Measurements from ENCODE around the gene THAP12. TPM values are rescaled to one million over a fixed set of nuclear protein-coding genes. Genes with fewer than 3 reads are reported as not detected.

The THAP12 gene
- total RNA-seq, 1 experiment from 2014 or later, result 44.1 TPM

DNA sequence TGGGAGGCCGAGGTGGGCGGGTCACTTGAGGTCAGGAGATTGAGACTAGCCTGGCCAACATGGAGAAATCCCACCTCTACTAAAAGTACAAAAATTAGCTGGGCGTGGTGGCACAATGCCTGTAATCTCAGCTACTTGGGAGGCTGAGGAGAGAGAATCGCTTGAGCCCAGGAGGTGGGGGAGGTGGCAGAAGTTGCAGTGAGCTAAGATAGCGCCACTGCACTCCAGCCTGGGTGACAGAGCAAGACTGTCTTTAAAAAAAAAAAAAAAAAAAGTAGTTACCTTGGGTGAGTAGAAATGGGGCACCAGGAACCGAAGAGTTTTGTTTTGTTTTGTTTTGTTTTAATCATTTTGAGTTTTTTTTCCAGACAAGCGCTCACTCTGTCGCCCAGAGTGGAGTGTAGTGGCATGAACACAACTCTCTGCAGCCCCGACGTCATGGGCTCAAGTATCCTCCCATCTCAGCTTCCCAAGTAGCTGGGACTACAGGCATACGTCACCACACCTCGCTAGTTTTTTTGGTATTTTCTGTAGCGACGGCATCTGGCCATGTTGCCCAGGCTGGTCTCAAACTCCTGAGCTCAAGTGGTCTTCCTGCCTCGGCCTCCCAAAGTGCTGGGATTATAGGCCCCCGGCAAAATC, 15.8 kb downstream of the THAP12 start:
- Histone ChIP-seq H2AFZ (ENCODE audit: low read depth, low read length, poor library complexity, severe bottlenecking) (no peak overlapping the region), H3K36me3 (ENCODE audit: control insufficient read depth in 1 of 2, insufficient read depth in 2 of 2, low read length in 2 of 2) (no peaks in the 10 kb centered on the region; a peak in 1 of 4 replicates), H3K9me3 (ENCODE audit: control insufficient read depth in 1 of 2, insufficient read depth in 1 of 2, low read depth in 1 of 2, low read length in 2 of 2) (no peaks in the 10 kb centered on the region), H3K4me1 (ENCODE audit: control insufficient read depth in 1 of 2, insufficient read depth in 2 of 2, low read length in 2 of 2) (no peaks in the 10 kb centered on the region), H3K9me2 (ENCODE audit: insufficient read depth) (no peaks in the 10 kb centered on the region), H3K27ac (ENCODE audit: low read depth, low read length) (no peak overlapping the region), H3K4me3 (replicated peaks in 1 of 2; ENCODE audit: low read depth in 1 of 2, low read length in 2 of 2) (no peak overlapping the region), H3K9ac (ENCODE audit: low read length) (no peak overlapping the region), H3K4me2 (ENCODE audit: low read length) (no peak overlapping the region), H3K27me3 (ENCODE audit: insufficient read depth, low read length) (no peaks in the 10 kb centered on the region), H4K20me1 (ENCODE audit: insufficient read depth) (peaks cover 6% of the 10 kb centered on the region; the same call in 1 of the 2 replicates), H3K79me2 (ENCODE audit: insufficient read depth, low read length) (peaks cover 87% of the 10 kb centered on the region)
- CTCF ChIA-PET, result no interaction called here
- POLR2A ChIA-PET, result no interaction called here
- ATAC-seq (no peak), DNase-seq (ENCODE audit: low read depth, low spot score) (no peak)
- RAD21 ChIA-PET (ENCODE audit: low non-redundant PET in 1 of 2, low total read pairs in 2 of 2, uncharacterized antibody in 2 of 2, unreplicated experiment in 2 of 2), result no interaction called here
- no TSS peak for BruUV-seq (replicated peaks)
- intact Hi-C loops (cut with micrococcal nuclease), result no loop called here
- TF ChIP-seq ZFX (IDR thresholded peaks at IDR 0.05) (no peak), YY1 (IDR thresholded peaks at IDR 0.05; ENCODE audit: extremely low read depth, insufficient replicate concordance, low read depth, low read length) (no peak)

GRCh38 chr11:76362716-76363115, 18.2 kb downstream of the THAP12 start:
- H3K4me2 ChIP-seq (ENCODE audit: low read length), result no peak overlapping the region
- H3K9ac ChIP-seq (ENCODE audit: low read length), result no peak overlapping the region
- peaks cover 6% of the 10 kb centered on the region; the same call in 1 of the 2 replicates for H4K20me1 ChIP-seq (ENCODE audit: insufficient read depth)
- H3K9me2 ChIP-seq (ENCODE audit: insufficient read depth), result no peaks in the 10 kb centered on the region
- ChIA-PET RAD21 (ENCODE audit: low non-redundant PET in 1 of 2, low total read pairs in 2 of 2, uncharacterized antibody in 2 of 2, unreplicated experiment in 2 of 2) (no interaction called here), CTCF (no interaction called here), POLR2A (no interaction called here)
- ATAC-seq (no peak), DNase-seq (ENCODE audit: low read depth, low spot score) (no peak)
- H3K9me3 ChIP-seq (ENCODE audit: control insufficient read depth in 1 of 2, insufficient read depth in 1 of 2, low read depth in 1 of 2, low read length in 2 of 2), result no peaks in the 10 kb centered on the region
- intact Hi-C loops (cut with micrococcal nuclease), result no loop called here
- no peaks in the 10 kb centered on the region for H3K4me1 ChIP-seq (ENCODE audit: control insufficient read depth in 1 of 2, insufficient read depth in 2 of 2, low read length in 2 of 2)
- TF ChIP-seq ELF1 (IDR thresholded peaks at IDR 0.05; ENCODE audit: borderline replicate concordance, low read depth), result no peak
- TF ChIP-seq TCF7L2 (IDR thresholded peaks at IDR 0.05; ENCODE audit: borderline replicate concordance, extremely low read depth, insufficient read depth, insufficient read length), result no peak
- TF ChIP-seq REST (IDR thresholded peaks at IDR 0.05; ENCODE audit: low read depth), result no peak
- TF ChIP-seq YY1 (IDR thresholded peaks at IDR 0.05; ENCODE audit: extremely low read depth, insufficient replicate concordance, low read depth, low read length), result no peak
- no peak for TF ChIP-seq JUND (IDR thresholded peaks at IDR 0.05)
- TF ChIP-seq ZBTB33 (IDR thresholded peaks at IDR 0.05; ENCODE audit: extremely low read depth, insufficient replicate concordance, low read length), result no peak
- no peak for TF ChIP-seq CBX3 (IDR thresholded peaks at IDR 0.05; ENCODE audit: low read depth)
- TF ChIP-seq SP1 (IDR thresholded peaks at IDR 0.05; ENCODE audit: low read depth), result no peak
- no peak for TF ChIP-seq EGR1 (IDR thresholded peaks at IDR 0.05; ENCODE audit: low read depth)
- no peak for TF ChIP-seq ZFX (IDR thresholded peaks at IDR 0.05)
- no peak for TF ChIP-seq SIN3A (IDR thresholded peaks at IDR 0.05; ENCODE audit: low read depth)
- no peak for TF ChIP-seq EZH2phosphoT487 (IDR thresholded peaks at IDR 0.05; ENCODE audit: borderline replicate concordance)
- TF ChIP-seq CEBPB (IDR thresholded peaks at IDR 0.05; ENCODE audit: low read depth), result no peak
- H3K36me3 ChIP-seq (ENCODE audit: control insufficient read depth in 1 of 2, insufficient read depth in 2 of 2, low read length in 2 of 2), result peaks cover 3 to 5% of the 10 kb centered on the region in 2 experiments; a peak in 2 of 4 replicates
- H2AFZ ChIP-seq (ENCODE audit: low read depth, low read length, poor library complexity, severe bottlenecking), result no peak overlapping the region
- H3K79me2 ChIP-seq (ENCODE audit: insufficient read depth, low read length), result peaks cover 69% of the 10 kb centered on the region
- no TSS peak for BruUV-seq (replicated peaks)
- no peak overlapping the region for H3K27ac ChIP-seq (ENCODE audit: low read depth, low read length)
- no peaks in the 10 kb centered on the region for H3K27me3 ChIP-seq (ENCODE audit: insufficient read depth, low read length)
- H3K4me3 ChIP-seq (replicated peaks in 1 of 2; ENCODE audit: low read depth in 1 of 2, low read length in 2 of 2), result no peak overlapping the region
